Middle frontal gyrus (tissue), 1 donor: ENCODE measurements around the gene OR51B4.
"Not testable (repeated sequence)": the region's sequence is repeated elsewhere in the genome, so short reads cannot be mapped to it uniquely, and the experiment has no call there.

Source experiments
- DNase-seq: peaks from one replicate; pipeline ENCODE4 v3.0.0-alpha.2; 2015; ENCODE audit warnings: low spot score; ENCODE audit errors: extremely low spot score

Gene OR51B4, protein sequence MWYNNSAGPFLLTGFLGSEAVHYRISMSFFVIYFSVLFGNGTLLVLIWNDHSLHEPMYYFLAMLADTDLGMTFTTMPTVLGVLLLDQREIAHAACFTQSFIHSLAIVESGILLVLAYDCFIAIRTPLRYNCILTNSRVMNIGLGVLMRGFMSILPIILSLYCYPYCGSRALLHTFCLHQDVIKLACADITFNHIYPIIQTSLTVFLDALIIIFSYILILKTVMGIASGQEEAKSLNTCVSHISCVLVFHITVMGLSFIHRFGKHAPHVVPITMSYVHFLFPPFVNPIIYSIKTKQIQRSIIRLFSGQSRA

DNA sequence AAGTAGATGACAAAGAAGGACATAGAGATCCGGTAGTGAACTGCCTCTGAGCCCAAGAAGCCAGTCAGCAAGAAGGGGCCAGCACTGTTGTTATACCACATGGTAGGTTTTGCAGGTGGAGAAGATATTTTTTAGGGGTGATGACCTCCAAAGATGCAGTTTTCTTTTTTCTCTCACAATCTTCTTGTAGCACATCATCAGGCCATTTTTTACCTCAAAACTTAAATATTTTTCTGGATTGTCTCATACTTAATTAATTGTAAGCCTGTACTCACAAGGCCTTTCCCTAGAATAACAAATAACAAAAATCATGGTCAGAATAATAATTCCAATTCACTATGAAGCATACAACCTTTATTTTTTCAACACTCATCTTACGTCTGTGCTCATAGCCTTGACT, at the start of gene OR51B4:
OR51B4 (minus strand) TSS at position 101 of the 400 bp plus-strand sequence; CDS start at position 101, 0 bp downstream.
- DNase-seq: no peak

- no peak for DNase-seq
Measured at GRCh38 chr11:5351208-5351607, 49.5 kb upstream of the OR51B4 start, which contains the start of gene OR51B6. TSS of gene OR51B6 (plus strand) at chr11:5351508. CDS start at chr11:5351508, 0 bp downstream.

DNA sequence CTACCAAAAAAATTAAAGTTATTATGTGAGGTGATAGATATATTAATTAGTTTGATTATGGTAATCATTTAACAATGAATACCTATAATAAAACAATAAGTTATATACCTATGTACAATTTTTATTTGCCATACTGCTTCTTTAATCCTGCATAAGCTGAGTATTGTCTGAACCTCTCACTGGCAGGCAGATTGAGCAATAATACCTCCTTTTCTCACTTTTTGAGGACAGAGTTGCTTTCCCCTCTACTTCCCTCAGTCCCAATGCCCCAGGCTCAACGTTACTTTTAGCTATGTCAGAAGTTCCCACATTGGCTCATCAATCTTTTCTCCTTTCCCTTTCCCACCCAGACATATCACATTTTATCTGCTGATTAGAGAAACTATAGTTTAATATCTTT, 47.8 kb upstream of the OR51B4 start:
- no peak for DNase-seq

GRCh38 chr11:5348551-5349194, 46.9 kb upstream of the OR51B4 start:
- no peak for DNase-seq

- no peak for DNase-seq
Measured at GRCh38 chr11:5345831-5346230, 44.1 kb upstream of the OR51B4 start.

DNA sequence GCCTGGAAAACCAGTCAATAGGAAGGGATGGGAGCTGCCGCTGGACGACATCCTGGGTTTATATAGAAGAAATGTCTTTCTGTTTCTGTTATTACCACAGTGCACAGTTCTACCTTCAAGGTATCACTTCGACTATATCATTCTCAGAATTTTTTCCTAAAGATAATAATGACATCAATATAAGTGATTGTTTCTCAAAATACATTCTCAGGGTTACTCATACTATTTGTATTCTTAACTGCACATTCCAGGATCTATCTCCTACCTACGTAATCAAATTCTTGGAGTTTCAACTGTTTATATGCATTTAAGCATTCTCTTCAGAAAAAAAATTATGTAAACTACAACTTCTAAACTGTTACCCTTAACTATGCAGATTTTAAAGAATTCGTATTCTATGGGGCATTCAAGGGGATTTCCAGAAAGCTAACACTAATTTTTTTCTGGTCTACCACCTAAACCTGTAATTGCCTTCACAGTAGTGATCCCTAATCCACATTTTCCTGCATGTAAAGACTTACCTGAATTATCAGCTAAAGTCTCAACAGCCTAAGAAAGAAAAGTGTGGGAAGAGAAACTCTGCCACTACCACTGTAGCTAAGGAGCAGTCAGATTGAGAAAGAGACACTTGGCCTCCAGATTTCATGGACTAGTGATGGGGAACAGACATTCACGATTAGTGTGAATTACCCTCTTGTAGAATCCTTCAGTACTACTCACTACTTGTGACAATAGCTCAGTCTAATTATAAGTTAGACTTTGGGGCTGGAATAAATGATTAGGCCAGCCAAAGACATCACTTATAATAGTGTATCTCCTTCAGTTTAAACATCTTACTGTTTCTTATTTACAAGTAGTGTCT, 42.0 kb upstream of the OR51B4 start, which contains the start of gene OR51B5:
OR51B5 (minus strand) TSS at position 51 of the 862 bp plus-strand sequence; CDS start at position 51, 0 bp downstream.
- no peak for DNase-seq

DNA sequence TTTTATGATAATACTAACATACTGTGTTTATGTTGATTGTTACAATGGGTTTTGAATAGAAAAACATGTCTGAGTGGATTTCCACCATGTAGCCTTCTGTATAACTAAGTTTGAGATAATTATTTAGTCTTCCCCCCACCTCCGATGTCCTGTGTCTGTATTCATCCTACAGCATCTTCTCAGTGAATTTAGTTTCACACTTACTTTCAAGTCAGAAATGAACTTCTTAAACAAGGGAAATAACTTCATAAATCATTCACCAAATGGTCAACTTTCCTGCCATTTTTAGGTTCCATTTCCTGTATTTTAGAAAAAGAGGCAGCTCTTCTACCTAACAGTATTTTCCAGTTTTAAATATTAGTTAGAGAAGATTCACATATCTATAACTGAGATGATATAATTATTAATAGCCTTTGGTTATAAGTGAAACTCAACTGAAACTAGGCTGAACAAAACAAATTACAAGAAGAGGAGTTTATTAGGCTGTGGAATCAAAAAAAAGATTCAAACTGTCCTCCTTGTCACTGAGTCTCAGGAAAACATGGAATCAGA, 38.1 kb upstream of the OR51B4 start:
- no peak for DNase-seq

DNA sequence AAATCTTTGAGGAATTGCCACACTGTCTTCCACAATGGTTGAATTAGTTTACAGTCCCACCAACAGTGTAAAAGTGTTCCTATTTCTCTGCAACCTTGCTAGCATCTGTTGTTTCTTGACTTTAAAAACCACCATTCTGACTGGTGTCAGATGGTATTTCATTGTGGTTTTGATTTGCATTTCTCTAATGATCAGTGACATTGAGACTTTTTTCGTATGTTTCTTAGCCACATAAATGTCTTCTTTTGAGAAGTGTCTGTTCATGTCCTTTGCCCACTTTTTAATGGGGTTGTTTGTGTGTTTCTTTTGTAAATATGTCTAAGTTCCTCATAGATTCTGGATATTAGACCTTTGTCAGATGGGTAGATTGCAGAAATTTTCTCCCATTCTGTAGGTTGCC, 35.5 kb upstream of the OR51B4 start:
- DNase-seq: not testable (repeated sequence)

DNA sequence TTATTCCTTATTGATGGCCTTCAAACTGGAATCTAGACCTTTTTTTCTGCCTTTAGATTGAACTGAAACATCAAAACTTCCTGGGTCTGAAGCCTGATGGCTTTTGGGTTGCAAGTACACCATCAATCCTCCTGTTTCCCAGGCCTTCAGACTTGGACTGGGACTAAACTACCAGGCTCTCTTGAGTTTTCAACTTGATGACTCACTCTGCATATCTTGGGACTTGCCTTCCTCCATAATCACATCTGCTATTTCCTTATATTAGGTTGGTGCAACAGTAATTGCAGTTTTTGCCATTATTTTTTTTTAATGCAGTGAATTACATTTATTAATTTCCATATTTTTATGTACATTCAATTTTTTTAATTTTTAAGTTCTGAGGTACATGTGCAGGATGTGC, 34.6 kb upstream of the OR51B4 start:
- no peak for DNase-seq

- no peak for DNase-seq
Measured at GRCh38 chr11:5335170-5335569, 33.4 kb upstream of the OR51B4 start.

GRCh38 chr11:5324197-5324596, 22.5 kb upstream of the OR51B4 start, which contains the start of gene OR51B2:
TSS of gene OR51B2 (minus strand) at chr11:5324297. CDS start at chr11:5324297, 0 bp downstream.
- DNase-seq: no peak

DNA sequence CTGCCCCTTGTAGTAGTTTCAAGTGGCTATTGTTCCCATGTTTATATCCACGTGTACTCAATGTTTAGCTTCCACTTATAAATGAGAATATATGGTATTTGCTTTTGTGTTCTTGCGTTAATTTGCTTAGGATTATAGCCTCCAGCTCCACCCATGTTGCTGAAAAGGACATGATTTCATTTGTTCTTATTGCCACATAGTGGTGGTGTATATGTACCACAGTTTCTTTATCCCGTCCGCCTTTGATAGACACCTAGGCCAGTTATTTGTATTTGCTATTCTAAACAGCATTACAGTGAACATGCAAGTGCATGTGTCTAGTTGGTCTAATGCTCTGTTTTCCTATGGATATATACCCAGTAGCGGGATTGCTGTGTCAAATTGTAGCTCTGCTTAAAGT, 15.5 kb upstream of the OR51B4 start:
- no peak for DNase-seq

GRCh38 chr11:5313326-5314023, 11.7 kb upstream of the OR51B4 start:
- not testable (repeated sequence) for DNase-seq

DNA sequence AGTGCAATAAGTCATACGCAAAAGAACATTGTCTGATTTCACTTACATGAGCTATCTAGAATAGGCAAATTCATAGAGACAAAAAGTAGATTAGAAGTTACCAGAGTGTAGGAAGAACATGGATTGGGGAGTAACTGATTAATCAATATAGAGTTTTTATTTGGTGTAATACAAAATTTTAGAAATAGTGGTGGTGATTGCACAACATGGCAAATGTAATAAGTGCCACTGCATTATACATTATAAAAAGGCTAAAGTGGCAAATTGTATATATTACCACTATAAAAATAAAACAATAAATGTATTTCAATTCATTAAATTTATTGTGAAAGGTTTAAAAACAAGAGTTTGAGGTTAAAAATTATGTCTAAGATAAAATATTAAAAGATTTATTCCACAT, 8.7 kb upstream of the OR51B4 start:
- DNase-seq: no peak

- no peak for DNase-seq
Measured at GRCh38 chr11:5307256-5308019, 5.7 kb upstream of the OR51B4 start.

DNA sequence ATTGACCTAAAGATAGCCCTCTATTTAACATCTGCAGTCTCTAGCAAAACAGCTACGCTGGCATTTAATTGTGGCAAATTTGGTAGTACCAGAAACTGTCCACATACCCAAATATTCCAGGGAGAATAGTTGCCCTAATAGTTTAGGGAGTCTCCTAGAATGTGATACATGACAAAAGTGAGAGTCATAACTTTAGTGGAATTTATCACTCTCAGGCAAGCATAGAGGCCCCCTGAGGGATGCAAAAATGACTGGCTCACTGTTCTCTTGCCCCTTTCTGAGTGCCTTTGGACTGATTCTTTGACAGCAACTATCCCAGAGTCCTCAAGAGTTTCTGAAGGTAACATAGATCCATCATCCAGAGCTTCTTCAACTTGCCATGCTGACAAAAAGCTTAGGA, 2.3 kb upstream of the OR51B4 start:
- no peak for DNase-seq

DNA sequence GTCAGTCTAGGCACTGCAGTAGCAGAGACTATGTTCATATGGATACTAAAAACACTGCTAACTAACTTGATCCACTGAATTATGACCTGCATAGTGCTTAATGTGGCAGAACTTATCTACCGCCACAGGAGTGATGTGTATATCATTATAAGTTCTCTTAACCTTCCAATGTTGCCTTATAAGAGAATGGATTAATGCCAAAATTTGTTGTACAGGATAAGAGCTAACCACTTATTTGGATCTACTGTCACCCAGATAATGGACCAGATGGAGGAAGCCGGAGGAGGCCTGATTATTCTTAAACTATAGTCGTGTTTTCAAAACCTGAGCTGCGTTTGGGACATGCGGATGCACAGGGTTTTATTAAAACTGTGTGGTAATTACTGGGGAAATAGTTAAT, 1.9 kb upstream of the OR51B4 start:
- no peak for DNase-seq

DNA sequence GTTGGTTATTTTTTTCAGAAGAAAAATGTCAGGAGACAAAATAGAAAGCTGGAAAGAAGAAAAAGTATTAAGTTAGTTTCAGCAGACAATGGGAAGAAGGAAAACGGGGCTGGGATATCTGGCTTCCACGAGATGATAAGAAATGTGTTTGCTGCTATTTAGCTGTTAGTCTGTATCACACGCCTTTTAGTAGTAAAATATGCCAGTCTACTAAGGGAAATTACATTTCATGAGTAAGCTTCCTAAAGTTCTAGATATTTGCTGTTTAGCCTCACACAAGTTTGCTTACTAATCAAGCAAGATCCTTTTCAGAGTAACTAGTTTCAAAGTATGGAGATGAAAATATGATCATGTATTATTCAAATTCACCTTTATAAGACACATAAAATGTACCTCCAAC, 1.5 kb downstream of the OR51B4 start:
- no peak for DNase-seq

DNA sequence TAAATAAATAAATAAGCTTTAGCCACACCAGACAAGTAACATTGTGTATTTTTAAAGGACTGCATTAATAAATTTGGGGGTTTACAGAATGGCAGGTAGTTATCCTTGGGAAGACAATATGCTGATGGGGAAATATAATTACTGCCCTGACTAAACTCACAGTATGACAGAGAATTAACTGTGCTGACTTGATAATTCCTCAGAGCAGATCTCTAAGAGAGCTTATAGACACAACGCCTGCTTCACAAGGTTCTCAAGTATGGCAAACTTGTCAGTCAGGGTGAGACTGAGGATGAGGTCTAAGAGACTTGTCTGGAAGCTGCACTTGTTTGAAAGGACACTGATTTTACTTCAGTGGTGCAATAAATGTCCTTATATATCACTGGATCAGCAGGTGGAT, 3.3 kb downstream of the OR51B4 start:
- no peak for DNase-seq

DNA sequence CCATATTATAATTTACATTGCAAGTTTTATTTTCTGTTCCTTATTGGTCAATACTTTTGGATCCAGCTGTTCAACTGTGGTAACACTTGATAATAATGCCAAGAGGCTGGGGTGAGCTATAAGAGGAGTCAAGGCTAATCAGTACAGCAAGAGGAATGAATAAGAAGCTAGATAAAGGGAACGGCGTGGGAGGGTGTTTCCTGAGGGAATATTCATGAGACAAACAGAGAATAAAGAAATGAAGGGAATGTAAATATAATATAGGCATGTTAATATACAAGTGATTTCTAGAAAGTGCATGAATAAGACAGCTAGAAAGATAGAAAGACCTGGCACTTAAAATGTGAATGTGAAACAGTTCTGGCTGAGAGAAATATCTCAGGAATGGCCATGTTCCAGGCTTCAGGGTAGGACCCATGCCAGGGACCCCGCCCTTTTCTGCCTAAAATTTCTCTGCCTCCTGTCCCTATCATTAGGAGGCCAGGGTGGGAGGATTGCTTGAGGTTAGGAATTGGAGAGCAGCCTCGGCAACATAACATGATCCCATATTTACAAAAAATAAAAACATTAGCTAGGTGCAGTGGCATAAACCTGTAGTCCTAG, 3.9 kb downstream of the OR51B4 start:
- DNase-seq: no peak
